ENCODE data around the gene MAGEC3.

GRCh38 chrX:141897690-141898089, 59.6 kb downstream of the MAGEC3 start:
- TF ChIP-seq CTCF (IDR thresholded peaks at IDR 0.05) (no peak), POLR2AphosphoS5 (IDR thresholded peaks at IDR 0.05) (no peak)
